HG02678 (cell line): ENCODE data around the gene SLC10A6.
"Not testable (repeated sequence)": the region's sequence is repeated elsewhere in the genome, so short reads cannot be mapped to it uniquely, and the experiment has no call there.

Experiments used
- ATAC-seq: cut with Tn5 transposase; IDR thresholded peaks from one replicate; pipeline ENCODE4 v1.9.1; 2021; ENCODE audit warnings: mild to moderate bottlenecking, moderate library complexity; ENCODE audit not compliant: unreplicated experiment

Gene SLC10A6

DNA sequence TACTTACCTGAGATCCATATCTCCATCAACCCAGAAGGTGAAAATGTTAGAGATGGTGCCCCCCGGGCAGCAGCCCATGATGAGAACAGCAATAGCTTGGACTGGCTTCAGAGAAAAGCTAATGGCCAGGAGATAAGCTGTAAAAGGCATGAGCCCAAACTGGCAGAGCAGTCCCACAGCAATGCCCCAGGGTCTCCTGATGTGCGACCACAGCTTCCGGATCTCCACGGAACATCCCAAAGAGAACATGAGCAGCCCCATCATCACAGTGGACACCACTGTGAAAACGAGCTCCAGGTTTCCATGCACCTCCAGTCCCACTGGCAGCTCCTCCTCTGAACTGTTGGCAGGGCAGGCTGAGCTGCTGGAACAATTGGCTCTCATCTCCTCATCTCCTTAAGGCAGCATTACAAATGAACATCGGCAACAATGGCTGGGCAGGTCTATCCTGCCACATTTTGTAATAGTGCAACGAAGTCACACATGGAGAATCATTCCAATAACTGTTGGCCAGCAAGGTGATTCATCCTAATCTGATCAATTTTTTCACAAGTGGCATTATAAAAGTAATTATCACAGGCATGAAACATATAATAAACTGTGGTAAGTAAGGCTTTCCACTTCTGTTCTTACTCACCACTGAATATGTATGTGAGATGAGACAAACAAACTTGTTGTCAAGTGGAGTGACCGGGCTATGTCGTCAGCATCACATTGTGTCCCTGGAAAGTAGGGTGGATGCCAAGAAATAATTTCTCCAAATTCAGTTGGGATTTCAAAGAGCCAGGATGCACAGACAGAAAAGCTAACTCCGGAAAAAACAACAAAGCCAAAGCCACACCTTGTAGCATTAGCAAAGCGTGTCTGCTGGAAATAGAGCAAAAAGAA is at the start of gene SLC10A6:
Gene SLC10A6, minus strand, starts transcription at position 653 of the 888 bp plus-strand sequence. Its CDS starts 269 bp downstream, at position 384.
- ATAC-seq, result no peak

GRCh38 chr4:86898562-86898961 is 49.4 kb upstream of the SLC10A6 start:
- no peak for ATAC-seq

DNA sequence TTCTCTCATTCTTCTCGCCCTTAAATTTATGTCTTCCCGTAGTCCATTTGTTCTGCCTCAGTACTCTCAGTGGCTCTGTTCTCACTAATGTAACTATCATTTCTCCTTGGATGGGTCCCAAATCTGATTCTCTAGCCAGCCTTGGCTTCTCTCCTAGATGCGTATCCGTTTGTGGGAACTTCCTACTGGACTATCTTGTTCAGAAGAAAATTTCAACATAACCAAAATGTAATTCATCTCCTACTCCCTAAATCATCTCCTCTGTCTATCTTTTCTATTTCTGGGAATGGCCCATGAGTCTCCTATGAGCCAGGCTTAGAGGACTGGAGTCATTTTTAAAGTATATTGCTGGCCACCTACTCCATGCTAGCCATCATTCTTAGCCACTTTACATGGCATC is 47.4 kb upstream of the SLC10A6 start:
- no peak for ATAC-seq

- ATAC-seq, result peak; percentile 44
Observed at GRCh38 chr4:86895692-86896488, 46.7 kb upstream of the SLC10A6 start.

DNA sequence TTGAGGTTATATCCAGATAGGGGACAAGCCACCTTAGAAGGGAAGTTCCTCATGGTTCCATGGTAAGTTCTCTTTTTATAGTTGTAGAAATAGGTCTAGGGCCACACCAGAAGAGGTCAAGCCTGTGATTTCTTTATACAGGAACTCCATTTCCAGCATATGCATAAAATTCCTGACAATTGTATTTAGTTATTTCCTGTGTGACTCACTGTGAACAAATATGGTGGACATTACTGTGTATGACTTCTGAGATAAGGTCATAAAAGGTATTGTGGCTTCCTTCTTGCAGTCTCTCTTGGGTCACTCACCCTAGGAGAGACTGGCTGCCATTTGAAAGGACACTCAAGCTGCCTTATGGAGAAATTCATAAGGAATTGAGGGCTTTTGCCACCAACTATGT is 45.3 kb upstream of the SLC10A6 start:
- ATAC-seq, result no peak

DNA sequence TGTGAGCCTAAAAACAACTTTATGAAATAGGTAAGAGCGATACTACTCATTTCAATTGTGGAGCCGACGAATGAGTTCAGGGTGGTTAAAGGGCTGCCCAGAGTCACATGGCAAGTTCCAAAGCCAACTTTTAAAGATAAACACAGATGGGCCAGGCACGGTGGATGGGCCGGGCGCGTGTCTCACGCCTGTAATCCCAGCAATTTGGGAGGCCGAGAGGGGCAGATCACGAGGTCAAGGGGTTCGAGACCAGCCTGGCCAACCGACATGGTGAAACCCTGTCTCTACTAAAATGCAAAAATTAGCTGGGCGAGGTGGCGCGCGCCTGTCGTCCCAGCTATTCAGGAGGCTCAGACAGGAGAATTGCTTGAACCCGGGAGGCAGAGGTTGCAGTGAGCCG is 44.0 kb upstream of the SLC10A6 start:
- ATAC-seq, result no peak

DNA sequence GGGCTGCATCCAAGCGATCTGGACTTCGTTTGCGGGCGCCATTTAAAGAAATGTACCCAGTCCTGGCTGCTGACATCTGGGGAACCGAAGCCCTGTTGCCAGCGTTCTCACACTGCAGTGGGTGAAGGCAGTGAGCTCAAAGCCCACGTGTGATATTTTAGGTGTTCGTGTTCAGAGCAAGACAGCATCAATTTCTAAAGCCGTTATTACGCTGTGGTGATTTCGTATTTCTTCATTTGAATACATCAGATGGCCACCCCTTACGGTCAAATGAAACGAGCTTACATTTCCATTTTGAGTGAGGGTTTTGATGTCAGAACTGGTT is 43.4 kb upstream of the SLC10A6 start:
- peak; percentile 13 for ATAC-seq

- ATAC-seq, result peak; percentile 64
Observed at GRCh38 chr4:86891762-86892635, 42.8 kb upstream of the SLC10A6 start, which contains the start of gene C4orf36. TSS of gene C4orf36 (minus strand) at chr4:86892422. CDS start at chr4:86891520, 902 bp downstream.

DNA sequence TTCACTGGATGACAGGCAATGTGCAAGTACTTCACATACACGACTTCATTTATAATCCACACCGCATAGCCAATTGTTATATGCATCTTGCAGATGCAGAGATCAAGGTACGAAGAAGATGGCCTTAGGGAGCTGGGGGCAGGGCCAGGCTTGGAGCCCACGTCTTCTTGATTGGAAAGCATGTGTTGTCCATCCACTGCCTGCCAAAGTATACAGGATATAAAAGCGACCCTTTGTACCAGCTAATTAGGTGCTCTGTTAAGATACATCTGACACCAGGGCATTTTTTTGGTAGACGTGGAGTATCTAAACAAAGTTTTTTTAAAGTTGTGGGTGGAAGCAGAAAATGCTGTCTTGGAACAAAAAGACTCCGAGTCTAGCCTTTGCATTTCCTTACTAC is 41.6 kb upstream of the SLC10A6 start:
- ATAC-seq, result no peak

DNA sequence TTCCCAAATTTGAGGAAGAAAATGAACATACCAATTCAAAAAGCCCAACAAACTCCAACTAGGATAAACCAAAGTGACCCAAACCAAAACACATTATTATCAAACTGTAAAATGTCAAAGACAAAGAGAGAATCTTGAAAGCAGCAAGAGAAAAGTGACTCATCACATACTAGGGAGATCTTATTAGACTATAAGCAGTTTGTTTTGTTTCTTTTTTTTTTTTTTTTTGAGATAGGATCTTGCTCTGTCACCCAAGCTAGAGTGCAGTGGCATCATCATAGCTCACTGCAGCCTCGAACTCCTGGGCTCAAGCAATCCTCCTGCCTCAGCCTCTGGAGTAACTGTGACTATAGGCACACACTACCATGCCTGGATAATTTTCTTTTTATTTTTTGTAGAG is 30.5 kb upstream of the SLC10A6 start:
- no peak for ATAC-seq

DNA sequence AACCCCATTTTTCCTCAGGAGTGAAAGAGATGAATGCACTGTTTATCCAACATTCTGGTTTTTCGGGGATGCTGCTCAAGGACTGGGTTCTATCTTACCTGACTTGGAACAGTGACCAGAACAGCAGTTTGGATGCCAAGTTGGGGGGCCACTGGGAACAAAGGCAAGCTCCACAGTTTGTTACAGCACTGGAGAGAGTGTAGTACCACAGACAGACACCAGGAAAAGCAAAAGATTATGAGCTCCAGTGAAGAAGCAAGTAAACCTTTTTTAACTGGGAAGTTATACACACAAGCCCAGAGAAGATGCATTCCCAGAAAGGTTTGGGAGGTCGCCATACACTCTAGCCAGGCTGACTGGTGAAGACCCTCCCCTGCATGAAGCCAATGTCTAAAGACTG is 29.5 kb upstream of the SLC10A6 start:
- ATAC-seq, result no peak

DNA sequence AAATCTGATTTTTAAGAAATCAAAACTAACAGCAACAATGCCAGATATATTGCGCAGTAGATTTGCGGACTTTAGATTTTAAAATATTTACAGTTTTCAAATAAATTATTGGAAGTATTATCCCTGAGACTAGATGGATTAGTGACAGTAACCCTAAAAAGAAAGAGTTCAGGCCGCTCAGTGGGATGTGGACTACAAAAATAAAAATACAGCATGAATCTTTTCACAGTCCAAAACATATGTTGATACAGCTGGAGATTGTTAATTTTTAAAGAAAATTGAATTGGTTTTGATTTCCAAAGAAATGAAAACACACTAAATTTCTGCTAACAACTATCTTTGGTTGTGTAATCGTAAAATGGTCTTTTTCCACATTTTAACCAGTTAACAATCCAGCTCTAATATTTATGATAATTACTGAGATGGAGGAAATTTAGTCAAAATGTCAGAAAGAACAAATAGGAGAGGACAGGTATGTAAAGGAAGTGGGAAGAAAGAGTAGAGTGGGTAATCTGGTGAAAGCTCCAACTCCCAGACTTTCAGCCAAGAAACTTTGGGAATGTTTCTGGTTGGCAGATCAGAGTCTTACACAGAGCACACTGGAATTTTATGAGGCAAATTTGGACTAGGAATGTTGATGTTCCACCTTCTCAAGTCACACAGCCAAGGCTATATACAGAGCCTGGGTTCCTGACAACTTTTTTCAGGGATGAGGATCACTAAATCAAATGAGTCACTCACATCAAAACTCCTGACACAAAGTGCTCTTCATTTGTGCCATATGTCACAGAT is 27.9 kb upstream of the SLC10A6 start:
- no peak for ATAC-seq

DNA sequence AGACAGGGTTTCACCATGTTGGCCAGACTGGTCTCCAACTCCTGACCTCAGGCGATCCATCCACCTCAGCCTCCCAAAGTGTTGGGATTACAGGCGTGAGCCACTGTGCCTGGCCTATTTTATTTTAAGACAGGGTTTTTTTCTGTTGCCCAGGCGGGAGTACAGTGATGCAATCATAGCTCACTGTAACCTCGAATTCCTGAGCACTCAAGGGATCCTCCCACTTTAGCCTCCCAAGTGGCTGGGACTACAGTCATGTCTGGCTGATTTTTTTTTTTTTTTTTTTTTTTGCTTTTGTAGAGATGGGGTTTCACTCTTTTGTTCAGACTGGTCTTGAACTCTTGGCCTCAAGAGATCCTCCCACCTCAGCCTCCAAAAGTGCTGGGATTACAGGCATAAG is 26.3 kb upstream of the SLC10A6 start:
- not testable (repeated sequence) for ATAC-seq

- ATAC-seq, result no peak
Observed at GRCh38 chr4:86872135-86872534, 23.0 kb upstream of the SLC10A6 start.

GRCh38 chr4:86870442-86871069 is 21.4 kb upstream of the SLC10A6 start:
- no peak for ATAC-seq

GRCh38 chr4:86857341-86858052 is 8.3 kb upstream of the SLC10A6 start:
- no peak for ATAC-seq

- ATAC-seq, result no peak
Observed at GRCh38 chr4:86856896-86857295, 7.7 kb upstream of the SLC10A6 start.

GRCh38 chr4:86855572-86855971 is 6.4 kb upstream of the SLC10A6 start:
- no peak for ATAC-seq

- no peak for ATAC-seq
Observed at GRCh38 chr4:86853209-86853608, 4.0 kb upstream of the SLC10A6 start.
